Right lobe of liver (tissue), 6 donors: ENCODE measurements around the gene RAB6D. TPM values are rescaled to one million over a fixed set of nuclear protein-coding genes. Genes with fewer than 3 reads are reported as not detected.
"Not testable (repeated sequence)": the region's sequence is repeated elsewhere in the genome, so short reads cannot be mapped to it uniquely, and the experiment has no call there.

Experiments used
- ATAC-seq, 4 donors: fragments of 200-7000 bp; cut with Tn5 transposase; one replicate each; pipeline ENCODE4 v1.9.1; 2020; ENCODE audit warnings: mild to moderate bottlenecking in 4 of 4, moderate library complexity in 4 of 4
- DNase-seq, 3 donors: peaks; one replicate each; pipeline ENCODE4 v3.0.0-alpha.2; 2020
- H3K27ac ChIP-seq, 3 donors: fragments of 200-600 bp; one replicate each; pipeline ENCODE4 v1.8.0; 2022
- H3K27me3 ChIP-seq, 2 donors: fragments of 200-600 bp; one replicate each; pipeline ENCODE4 v1.8.0; 2022
- H3K36me3 ChIP-seq, 4 donors: fragments of 200-600 bp; sonication (generic) in 1 of 4; one replicate each; pipeline versions ENCODE4 v1.5.1 to v1.8.0; 2017 to 2022; ENCODE audit warnings: control low read depth in 1 of 4
- H3K4me1 ChIP-seq, 4 donors: fragments of 200-600 bp; sonication (generic) in 1 of 4; one replicate each; pipeline versions ENCODE4 v1.5.1 to v1.8.0; 2017 to 2022; ENCODE audit warnings: control low read depth in 1 of 4
- H3K4me3 ChIP-seq, 3 donors: fragments of 200-600 bp; one replicate each; pipeline ENCODE4 v1.8.0; 2022
- H3K9me3 ChIP-seq, 4 donors: fragments of 200-600 bp; sonication (generic) in 1 of 4; one replicate each; pipeline versions ENCODE4 v1.5.1 to v1.8.0; 2017 to 2022; ENCODE audit warnings: control low read depth in 1 of 4
- POLR2A ChIP-seq: fragments of 450-650 bp; IDR thresholded peaks from one replicate; pipeline ENCODE4 v1.6.1; 2017; ENCODE audit warnings: antibody characterized with exemption, mild to moderate bottlenecking
- WGBS: methylation state at CpG from one replicate; pipeline ENCODE4 v1.1.6; 2018; ENCODE audit warnings: low coverage, low lambda C conversion rate; ENCODE audit not compliant: insufficient coverage; ENCODE audit errors: missing lambda C conversion rate; 5-methylcytosine and 5-hydroxymethylcytosine counted together
- intact Hi-C, 2 donors: fragments of 100-400 bp; cut with DNase I; formaldehyde crosslinking; loops; one replicate each; pipeline versions ENCODE4 v1.11.2 to v1.14.1; 2022
- total RNA-seq, 6 experiments: library from RNA; depleted of rRNA in 2 of 6; stranded (reverse); fragments of >200 nt in 2 of 6; fragmentation: NEBNext Ultra II Directional in 3 of 6; extraction: Animal tissue kit (Norgen Biotek cat#: 25700) in 3 of 6; gene quantifications; one replicate each; pipeline versions ENCODE4 v1.1.0 to v1.2.4, GENCODE V29; 2016 to 2023
- TF ChIP-seq, protein P1 (sequence below), 4 donors: fragments of 200-600 bp in 3 of 4; fragments of 450-650 bp in 1 of 4; IDR thresholded peaks; one replicate each; pipeline versions ENCODE4 v1.5.1 to v1.8.0; 2016 to 2022; ENCODE audit warnings: antibody characterized with exemption in 4 of 4, mild to moderate bottlenecking in 2 of 4
- donor health status: DM: no; HTN: yes; CAD: no.
- donor health status: DM: no; HTN: no; CAD: no.
- donor health status: DM: no; HTN: no; CAD: no.
- donor health status: DM: no; HTN: yes; CAD: no.
- donor health status: DM: no; HTN: yes; CAD: no.

Gene RAB6D
- total RNA-seq, 6 experiments from 2014 or later, result 0.07 TPM; not detected in 5

DNA sequence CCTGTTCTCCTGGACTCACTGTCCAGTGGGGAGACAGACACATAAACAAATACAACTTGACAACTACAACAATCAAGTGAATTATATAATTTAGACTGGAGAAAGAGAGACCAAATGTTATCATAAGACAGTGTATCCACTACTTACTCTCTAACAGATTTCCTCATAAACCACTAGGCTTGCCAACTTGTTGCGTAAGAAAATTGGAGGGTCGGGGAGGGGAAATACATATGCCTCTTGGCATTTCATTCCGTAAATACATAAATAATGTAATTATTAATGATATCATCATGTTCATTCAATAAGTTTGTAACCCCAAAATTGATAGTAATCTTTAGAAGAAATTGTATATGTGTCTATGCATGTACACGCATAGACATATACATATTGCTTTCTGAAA lies 14.9 kb downstream of the RAB6D start:
- 49% methylated on average over 4 of the region's 4 CpGs for WGBS
- H3K4me3 ChIP-seq, result no peak overlapping the region
- ATAC-seq (no peak), DNase-seq (no peak)
- no peak for TF ChIP-seq POLR2A
- TF ChIP-seq, protein P1, sequence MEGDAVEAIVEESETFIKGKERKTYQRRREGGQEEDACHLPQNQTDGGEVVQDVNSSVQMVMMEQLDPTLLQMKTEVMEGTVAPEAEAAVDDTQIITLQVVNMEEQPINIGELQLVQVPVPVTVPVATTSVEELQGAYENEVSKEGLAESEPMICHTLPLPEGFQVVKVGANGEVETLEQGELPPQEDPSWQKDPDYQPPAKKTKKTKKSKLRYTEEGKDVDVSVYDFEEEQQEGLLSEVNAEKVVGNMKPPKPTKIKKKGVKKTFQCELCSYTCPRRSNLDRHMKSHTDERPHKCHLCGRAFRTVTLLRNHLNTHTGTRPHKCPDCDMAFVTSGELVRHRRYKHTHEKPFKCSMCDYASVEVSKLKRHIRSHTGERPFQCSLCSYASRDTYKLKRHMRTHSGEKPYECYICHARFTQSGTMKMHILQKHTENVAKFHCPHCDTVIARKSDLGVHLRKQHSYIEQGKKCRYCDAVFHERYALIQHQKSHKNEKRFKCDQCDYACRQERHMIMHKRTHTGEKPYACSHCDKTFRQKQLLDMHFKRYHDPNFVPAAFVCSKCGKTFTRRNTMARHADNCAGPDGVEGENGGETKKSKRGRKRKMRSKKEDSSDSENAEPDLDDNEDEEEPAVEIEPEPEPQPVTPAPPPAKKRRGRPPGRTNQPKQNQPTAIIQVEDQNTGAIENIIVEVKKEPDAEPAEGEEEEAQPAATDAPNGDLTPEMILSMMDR (IDR thresholded peaks at IDR 0.05), result no peak
- no peaks in the 10 kb centered on the region for H3K4me1 ChIP-seq
- H3K27me3 ChIP-seq, result no peaks in the 10 kb centered on the region
- no peaks in the 10 kb centered on the region for H3K9me3 ChIP-seq
- no peak overlapping the region for H3K27ac ChIP-seq
- intact Hi-C loops, result no loop called here
- no peaks in the 10 kb centered on the region for H3K36me3 ChIP-seq

DNA sequence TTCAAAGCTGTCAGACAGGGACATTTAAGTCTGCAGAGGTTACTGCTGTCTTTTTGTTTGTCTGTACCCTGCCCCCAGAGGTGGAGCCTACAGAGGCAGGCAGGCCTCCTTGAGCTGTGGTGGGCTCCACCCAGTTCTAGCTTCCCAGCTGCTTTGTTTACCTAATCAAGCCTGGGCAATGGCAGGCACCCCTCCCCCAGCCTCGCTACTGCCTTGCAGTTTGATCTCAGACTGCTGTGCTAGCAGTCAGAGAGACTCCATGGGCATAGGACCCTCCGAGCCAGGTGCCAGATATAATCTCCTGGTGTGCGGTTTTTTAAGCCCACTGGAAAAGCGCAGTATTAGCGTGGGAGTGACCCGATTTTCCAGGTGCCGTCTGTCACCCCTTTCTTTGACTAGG lies 16.9 kb downstream of the RAB6D start:
- H3K27ac ChIP-seq, DNase-seq, H3K4me1 ChIP-seq, H3K4me3 ChIP-seq, H3K36me3 ChIP-seq, H3K9me3 ChIP-seq, H3K27me3 ChIP-seq, ATAC-seq, intact Hi-C loops: not testable (repeated sequence)
- 84% methylated on average over 5 of the region's 7 CpGs for WGBS

DNA sequence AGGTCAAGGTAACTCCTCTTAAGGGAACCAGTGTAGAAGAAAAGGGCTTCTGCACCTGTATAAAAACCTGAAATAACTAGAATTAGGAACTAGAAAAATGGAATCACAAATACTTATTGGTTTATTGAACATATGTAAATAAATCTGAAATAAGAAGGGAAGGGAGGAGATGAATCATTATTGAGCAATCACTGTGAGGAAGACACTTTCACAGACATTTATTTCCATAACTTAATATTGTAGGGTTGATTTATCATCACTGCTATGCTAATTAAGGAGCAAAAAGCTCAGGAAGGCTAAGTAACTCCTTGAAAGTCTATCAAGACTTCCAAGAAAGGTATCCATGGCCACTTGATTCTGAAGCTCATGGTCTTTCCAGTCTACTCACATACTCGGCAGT lies 24.7 kb downstream of the RAB6D start:
- H3K27me3 ChIP-seq, H3K9me3 ChIP-seq, intact Hi-C loops, H3K36me3 ChIP-seq, H3K4me3 ChIP-seq, H3K4me1 ChIP-seq, ATAC-seq, H3K27ac ChIP-seq, DNase-seq: not testable (repeated sequence)
- WGBS, result 47% methylated on average over 1 of the region's 1 CpG

DNA sequence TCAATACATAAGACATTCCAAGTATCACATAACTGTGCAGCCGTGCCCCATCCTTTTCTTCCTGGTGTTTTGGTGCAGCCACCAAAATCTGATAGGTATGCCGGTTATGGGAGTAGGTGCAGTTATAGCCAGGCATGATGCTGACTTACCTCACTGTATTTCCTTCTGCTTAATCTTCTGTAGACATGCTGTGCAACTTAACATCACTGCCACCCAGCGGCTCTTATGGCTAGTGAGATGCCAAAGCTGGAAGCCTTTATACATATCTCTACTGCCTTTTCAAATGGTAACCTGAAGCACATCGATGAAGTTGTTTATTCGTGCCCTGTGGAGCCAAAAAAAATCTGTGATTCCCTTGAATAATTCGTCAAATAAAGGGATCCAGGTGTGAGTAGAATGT lies 28.6 kb downstream of the RAB6D start:
- intact Hi-C loops, ATAC-seq, H3K4me3 ChIP-seq, H3K27ac ChIP-seq, H3K4me1 ChIP-seq, H3K9me3 ChIP-seq, H3K27me3 ChIP-seq, H3K36me3 ChIP-seq: not testable (repeated sequence)
- TF ChIP-seq, protein P1 (IDR thresholded peaks at IDR 0.05), result peak in 3 of 4 donors; percentile 8 to 31 (median 14)
- peak in 1 of 3 donors; percentile 30 for DNase-seq
- WGBS, result 18% methylated on average over 6 of the region's 6 CpGs

DNA sequence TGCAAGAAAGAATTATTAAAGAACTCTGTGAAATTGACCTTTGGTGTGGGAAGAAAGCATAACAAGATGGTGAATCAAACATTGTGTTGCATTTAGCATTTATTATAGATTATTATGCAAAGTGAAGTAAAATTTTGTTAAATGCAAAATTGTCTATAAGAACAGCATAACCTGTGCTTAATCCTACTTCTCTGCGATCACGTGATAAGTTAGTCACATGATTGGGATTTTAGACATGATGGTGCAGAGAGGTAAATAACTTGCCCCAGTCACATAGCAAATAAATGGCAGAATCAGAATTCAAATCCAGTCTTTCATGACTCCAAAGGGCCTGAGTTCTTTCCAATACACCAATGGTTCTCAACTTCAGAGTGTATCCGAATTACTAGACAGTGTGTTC lies 31.3 kb downstream of the RAB6D start:
- H3K4me3 ChIP-seq, H3K27me3 ChIP-seq, H3K9me3 ChIP-seq, DNase-seq, H3K36me3 ChIP-seq, ATAC-seq, H3K4me1 ChIP-seq, intact Hi-C loops, H3K27ac ChIP-seq: not testable (repeated sequence)
- WGBS, result 86% methylated on average over 3 of the region's 3 CpGs

DNA sequence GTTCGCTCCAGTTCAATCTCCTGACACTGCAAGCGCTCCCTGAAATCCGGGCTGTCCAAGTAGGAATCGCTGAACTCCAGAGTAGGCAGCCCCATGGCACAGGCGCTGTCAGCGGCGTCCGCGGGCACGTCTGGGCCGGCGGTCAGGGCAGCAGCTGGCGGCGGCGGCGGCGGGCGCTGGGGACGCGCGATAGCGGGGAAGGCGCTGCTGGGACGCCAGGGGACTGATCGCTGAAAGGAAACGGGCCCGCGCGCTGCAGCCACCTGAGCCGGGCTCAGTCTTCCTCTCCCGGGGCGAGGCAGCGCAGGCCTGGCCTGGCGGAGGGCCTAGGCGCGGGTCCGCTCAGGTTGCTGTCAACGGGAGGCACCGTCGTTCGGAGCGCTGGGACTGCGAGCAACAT lies 33.0 kb downstream of the RAB6D start:
- H3K4me1 ChIP-seq, H3K4me3 ChIP-seq, intact Hi-C loops, H3K27ac ChIP-seq, H3K9me3 ChIP-seq, H3K27me3 ChIP-seq, H3K36me3 ChIP-seq: not testable (repeated sequence)
- ATAC-seq (peak in 1 of 4 donors; percentile 33), DNase-seq (peak in 1 of 3 donors; percentile 27)
- 16% methylated on average over 5 of the region's 43 CpGs for WGBS

DNA sequence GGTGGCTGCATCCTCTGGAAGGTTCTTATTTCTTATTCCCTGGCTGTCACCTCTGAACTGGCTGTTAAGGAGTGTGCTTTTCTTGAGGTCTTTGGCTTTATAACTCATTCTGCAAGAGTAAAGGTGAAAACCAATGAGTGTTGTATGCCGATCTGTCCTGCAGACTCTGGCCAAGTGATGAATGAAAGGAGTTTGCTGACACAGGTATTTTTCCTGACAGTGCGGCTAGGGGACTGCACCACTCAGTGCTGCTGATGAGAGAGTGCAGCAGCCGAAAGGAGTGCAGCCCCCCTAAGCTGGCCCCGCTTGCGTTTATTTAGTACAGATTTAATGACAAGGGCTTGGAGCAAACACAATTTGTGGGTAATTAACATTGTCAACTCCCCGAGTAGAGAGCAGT lies 41.8 kb downstream of the RAB6D start:
- Histone ChIP-seq H3K27me3 (no peaks in the 10 kb centered on the region), H3K36me3 (no peaks in the 10 kb centered on the region), H3K9me3 (no peaks in the 10 kb centered on the region), H3K27ac (no peak overlapping the region), H3K4me3 (no peak overlapping the region), H3K4me1 (no peaks in the 10 kb centered on the region)
- ATAC-seq, result no peak
- WGBS, result 73% methylated on average over 2 of the region's 6 CpGs
- no peak for TF ChIP-seq POLR2A
- TF ChIP-seq, protein P1 (IDR thresholded peaks at IDR 0.05), result no peak
- no peak for DNase-seq
- intact Hi-C loops, result no loop called here

DNA sequence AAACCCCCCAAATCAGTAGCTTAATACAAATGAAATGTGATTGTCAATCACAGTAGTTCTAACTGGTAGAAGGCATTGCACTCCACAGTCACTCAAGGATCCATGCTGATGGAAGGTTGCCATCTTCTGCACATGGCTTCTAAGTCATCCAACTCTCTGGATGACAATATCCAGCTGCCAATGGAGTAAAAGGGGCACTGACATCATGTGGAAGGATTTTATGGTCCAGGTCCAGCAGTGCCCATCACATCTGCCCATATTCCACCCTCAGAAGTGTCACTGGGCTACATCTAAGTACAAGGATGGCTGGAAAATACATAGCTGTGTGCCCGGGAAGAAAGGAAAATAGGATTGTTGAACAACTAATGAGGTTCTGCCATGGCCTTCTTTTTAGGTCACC lies 42.6 kb downstream of the RAB6D start:
- H3K9me3 ChIP-seq, H3K36me3 ChIP-seq, ATAC-seq, DNase-seq, H3K4me3 ChIP-seq, H3K4me1 ChIP-seq, H3K27ac ChIP-seq, intact Hi-C loops, H3K27me3 ChIP-seq: not testable (repeated sequence)
- WGBS, result no CpG with 5 or more reads among the region's 1 CpG

DNA sequence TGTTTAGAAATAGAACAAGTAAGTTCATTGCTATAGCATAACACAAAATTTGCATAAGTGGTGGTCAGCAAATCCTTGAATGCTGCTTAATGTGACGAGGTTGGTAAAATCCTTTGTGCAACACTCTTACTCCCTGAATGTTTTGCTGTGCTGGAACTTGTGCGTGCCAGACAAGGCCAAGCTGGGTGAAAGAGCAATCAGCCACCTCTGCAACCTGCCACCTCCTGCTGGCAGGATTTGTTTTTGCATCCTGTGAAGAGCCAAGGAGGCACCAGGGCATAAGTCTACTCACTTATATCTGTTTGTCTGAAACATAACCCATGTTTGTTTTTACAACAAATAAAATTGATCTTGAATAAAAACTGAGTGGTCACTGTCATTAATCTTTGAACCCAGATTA lies 53.0 kb downstream of the RAB6D start:
- H3K4me1 ChIP-seq, H3K36me3 ChIP-seq, intact Hi-C loops, ATAC-seq, H3K27ac ChIP-seq, H3K4me3 ChIP-seq, H3K27me3 ChIP-seq, H3K9me3 ChIP-seq, DNase-seq: not testable (repeated sequence)
- 100% methylated on average over 1 of the region's 2 CpGs for WGBS
